A549 (cell line): ENCODE data around the gene TMEM238L. TPM values are rescaled to one million over a fixed set of nuclear protein-coding genes. Genes with fewer than 3 reads are reported as not detected.

Experiments used
- ATAC-seq, 2 experiments: fragments of 200-7000 bp in 1 of 2; fragments of >200 bp in 1 of 2; cut with Nextera tagmentation in 1 of 2; cut with Tn5 transposase in 1 of 2; 3 replicates each; pipeline versions ENCODE4 v1.8.0 to v1.9.1; 2018 to 2020; ENCODE audit warnings: mild to moderate bottlenecking in 1 of 2, moderate library complexity in 1 of 2
- CTCF ChIA-PET: fragments of 300-600 bp; sonication (Branson Sonifier 250); formaldehyde crosslinking; extraction: SDS; loops from one replicate; lab custom pipeline; 2021; ENCODE audit warnings: antibody characterized with exemption, inconsistent platforms; lab: Yijun Ruan, JAX
- POLR2A ChIA-PET: fragments of 350-600 bp; formaldehyde crosslinking; extraction: SDS; loops from one replicate; lab custom pipeline; 2021; ENCODE audit warnings: antibody characterized with exemption, inconsistent platforms; lab: Yijun Ruan, JAX
- DNase-seq, 2 experiments: peaks; one replicate each; pipeline versions ENCODE4 v3.0.0 to v3.0.0-alpha.2; 2011 to 2016; ENCODE audit warnings: low read depth in 1 of 2, low spot score in 1 of 2
- FAIRE-seq: peaks from 2 replicates; lab custom pipeline; 2011; peaks lifted over from hg19 to GRCh38; lab: Jason Lieb, UNC
- H3K27ac ChIP-seq, 2 experiments: fragments of >200 bp; sonication (Bioruptor Twin); formaldehyde crosslinking; 3 replicates each; pipeline ENCODE4 v1.5.1; 2016 to 2017
- H3K4me1 ChIP-seq: fragments of >200 bp; sonication (Bioruptor Twin); formaldehyde crosslinking; 3 replicates; pipeline ENCODE4 v1.6.1; 2016
- H3K4me2 ChIP-seq: fragments of >200 bp; sonication (Bioruptor Twin); formaldehyde crosslinking; 3 replicates; pipeline ENCODE4 v1.6.1; 2016
- H3K4me3 ChIP-seq: fragments of >200 bp; sonication (Bioruptor Twin); formaldehyde crosslinking; 3 replicates; pipeline ENCODE4 v1.5.1; 2016
- H3K9me3 ChIP-seq: fragments of >200 bp; sonication (Bioruptor Twin); formaldehyde crosslinking; 3 replicates; pipeline ENCODE4 v1.6.1; 2016
- BHLHE40 ChIP-seq: IDR thresholded peaks from 2 replicates; pipeline ENCODE4 v1.6.1; 2012; ENCODE audit warnings: low read depth, low read length, inconsistent platforms
- CEBPB ChIP-seq, 2 experiments: fragments of >200 bp in 1 of 2; sonication (Bioruptor Twin) in 1 of 2; formaldehyde crosslinking in 1 of 2; IDR thresholded peaks; 2 replicates each; pipeline ENCODE4 v1.6.1; 2012 to 2016
- EP300 ChIP-seq, 2 experiments: fragments of >200 bp; sonication (Bioruptor Twin); formaldehyde crosslinking; IDR thresholded peaks; 2 replicates in 1 of 2; 3 replicates in 1 of 2; pipeline ENCODE4 v1.6.1; 2016 to 2017
- FOSL2 ChIP-seq, 2 experiments: fragments of 450-650 bp in 1 of 2; fragments of >200 bp in 1 of 2; sonication (Bioruptor Twin) in 1 of 2; formaldehyde crosslinking; IDR thresholded peaks; 2 replicates each; pipeline versions ENCODE4 v1.5.0 to v1.6.1; 2016 to 2020; ENCODE audit warnings: mild to moderate bottlenecking in 1 of 2, moderate library complexity in 1 of 2
- FOXS1 ChIP-seq: fragments of 250-450 bp; sonication (Bioruptor Pico); IDR thresholded peaks from 2 replicates; pipeline ENCODE4 v1.5.0; 2020; ENCODE audit warnings: mild to moderate bottlenecking, moderate library complexity
- HEYL ChIP-seq: fragments of 250-450 bp; sonication (Bioruptor Pico); IDR thresholded peaks from 2 replicates; pipeline ENCODE4 v1.8.0; 2021; ENCODE audit warnings: mild to moderate bottlenecking, moderate library complexity
- HOXA7 ChIP-seq: fragments of 250-450 bp; sonication (Bioruptor Pico); IDR thresholded peaks from 2 replicates; pipeline ENCODE4 v1.5.0; 2020; ENCODE audit warnings: mild to moderate bottlenecking, moderate library complexity
- JUNB ChIP-seq: fragments of >200 bp; sonication (Bioruptor Twin); formaldehyde crosslinking; IDR thresholded peaks from 2 replicates; pipeline ENCODE4 v1.6.1; 2016
- KDM5A ChIP-seq: fragments of 200-600 bp; sonication (generic); IDR thresholded peaks from 2 replicates; pipeline ENCODE4 v1.6.1; 2016; ENCODE audit warnings: antibody characterized with exemption, mild to moderate bottlenecking
- MAFK ChIP-seq: fragments of 450-650 bp; IDR thresholded peaks from 2 replicates; pipeline ENCODE4 v1.6.1; 2014; ENCODE audit not compliant: partially characterized antibody
- NPAS2 ChIP-seq: fragments of 250-450 bp; sonication (Bioruptor Pico); IDR thresholded peaks from 2 replicates; pipeline ENCODE4 v1.8.0; 2022; ENCODE audit warnings: mild to moderate bottlenecking, moderate library complexity, borderline replicate concordance
- POLR2A ChIP-seq: IDR thresholded peaks from 2 replicates; pipeline ENCODE4 v1.6.1; 2012; ENCODE audit warnings: mild to moderate bottlenecking, low read length
- RAD21 ChIP-seq, 2 experiments: fragments of >200 bp in 1 of 2; sonication (Bioruptor Twin) in 1 of 2; formaldehyde crosslinking in 1 of 2; IDR thresholded peaks in 1 of 2; conservative IDR thresholded peaks in 1 of 2; 2 replicates in 1 of 2; 3 replicates in 1 of 2; pipeline ENCODE4 v1.6.1; 2012 to 2018; ENCODE audit warnings: inconsistent platforms in 1 of 2
- RARB ChIP-seq: fragments of 250-450 bp; sonication (Bioruptor Pico); IDR thresholded peaks from 2 replicates; pipeline ENCODE4 v1.8.0; 2021; ENCODE audit warnings: mild to moderate bottlenecking, moderate library complexity
- RCOR1 ChIP-seq: fragments of 150-350 bp; IDR thresholded peaks from 2 replicates; pipeline ENCODE4 v1.6.1; 2014; ENCODE audit warnings: antibody characterized with exemption, low read length, low read depth
- SMC3 ChIP-seq: fragments of >200 bp; sonication (Bioruptor Twin); formaldehyde crosslinking; IDR thresholded peaks from 3 replicates; pipeline ENCODE4 v1.6.1; 2018; ENCODE audit warnings: inconsistent platforms
- whole genome bisulfite sequencing: methylation state at CpG from one replicate; pipeline ENCODE4 v1.1.6; 2017; ENCODE audit errors: missing lambda C conversion rate; 5-methylcytosine and 5-hydroxymethylcytosine counted together
- polyA plus RNA-seq, 4 experiments: library from polyadenylated mRNA; depleted of rRNA in 3 of 4; stranded (reverse); fragments of >200 nt; fragmentation: RNase III in 1 of 4; extraction: RNeasy Plus Mini Kit Qiagen cat#74134 plus additional on column Dnase treatment in 1 of 4; gene quantifications; 2 replicates in 3 of 4; 3 replicates in 1 of 4; pipeline ENCODE4 v1.2.3, GENCODE V29; 2011 to 2017
- TF ChIP-seq, protein P1 (sequence below): IDR thresholded peaks from 2 replicates; pipeline ENCODE4 v1.6.1; 2012
- TF ChIP-seq, protein P2 (sequence below): fragments of 250-450 bp; sonication (Bioruptor Pico); IDR thresholded peaks from 2 replicates; pipeline ENCODE4 v1.5.0; 2021; ENCODE audit warnings: mild to moderate bottlenecking, moderate library complexity, borderline replicate concordance
- TF ChIP-seq, protein P3 (sequence below): fragments of >200 bp; sonication (Bioruptor Twin); formaldehyde crosslinking; IDR thresholded peaks from 3 replicates; pipeline ENCODE4 v1.5.1; 2016
- TF ChIP-seq, protein P4 (sequence below): fragments of >200 bp; sonication (Bioruptor Twin); formaldehyde crosslinking; IDR thresholded peaks from 3 replicates; pipeline ENCODE4 v1.6.1; 2016

The TMEM238L gene
- polyA plus RNA-seq, 2 of the 4 experiments (the other 2 are of a cell fraction): not detected

DNA sequence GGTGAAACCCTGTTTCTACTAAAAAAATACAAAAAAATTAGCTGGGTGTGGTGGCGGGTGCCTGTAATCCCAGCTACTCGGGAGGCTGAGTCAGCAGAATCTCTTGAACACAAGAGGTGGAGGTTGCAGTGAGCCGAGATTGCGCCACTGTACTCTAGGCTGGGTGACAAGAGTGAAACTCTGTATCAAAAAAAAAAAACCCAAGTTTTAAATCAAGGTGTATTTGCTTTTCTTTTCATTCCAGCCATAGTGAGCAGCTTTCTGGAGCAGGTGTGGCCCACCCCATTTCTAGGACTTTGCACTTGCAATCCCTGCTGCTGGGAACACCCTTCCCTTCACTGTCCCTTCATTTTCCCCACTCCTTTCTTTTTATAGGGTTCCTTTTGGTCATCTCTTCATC lies 28.8 kb downstream of the TMEM238L start:
- POLR2A ChIA-PET: no interaction called here
- Histone ChIP-seq H3K4me1 (no peaks in the 10 kb centered on the region), H3K4me3 (no peak overlapping the region), H3K27ac (no peak overlapping the region), H3K9me3 (peaks cover 12% of the 10 kb centered on the region), H3K4me2 (no peak overlapping the region)
- CTCF ChIA-PET: interaction anchor here (0.6 kb wide), 3 partner anchors 17 to 1855 kb away, joined by 3 to 4 read pairs (median 3); no protein-coding TSS in a partner anchor
- TF ChIP-seq FOSL2 (IDR thresholded peaks at IDR 0.05) (no peak), FOSL2 (CRISPR knock-in tag; IDR thresholded peaks at IDR 0.05) (no peak), MAFK (peak; percentile 78), JUNB (no peak), SMC3 (no peak)
- WGBS: 52% methylated on average over 4 of the region's 4 CpGs
- ATAC-seq: no peak
- DNase-seq: no peak
- FAIRE-seq: no peak

DNA sequence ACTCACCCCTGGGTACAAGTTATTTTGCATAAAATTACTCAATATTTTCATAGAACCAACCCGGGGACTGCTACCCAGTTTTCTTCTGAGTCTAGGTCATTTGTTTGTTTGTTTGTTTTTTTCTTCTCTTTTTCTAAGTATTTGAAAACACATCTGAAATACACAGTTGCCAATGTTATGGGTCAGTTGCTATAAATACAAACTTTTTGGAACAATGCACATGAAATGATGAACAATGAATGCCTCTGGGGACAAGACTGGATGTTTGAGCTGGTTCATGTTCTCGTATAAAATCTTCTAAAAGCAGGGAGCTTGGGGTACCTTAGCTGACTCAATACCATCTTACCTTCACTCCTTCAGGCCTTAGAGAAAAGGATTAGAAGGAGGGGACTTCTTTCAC lies 30.5 kb downstream of the TMEM238L start:
- TF ChIP-seq POLR2A (no peak), BHLHE40 (no peak), RARB (no peak), RAD21 (conservative IDR thresholded peaks at IDR 0.05 in 1 of 2, IDR thresholded peaks at IDR 0.05 in 1 of 2) (no peak), HOXA7 (CRISPR knock-in tag) (no peak), KDM5A (no peak), EP300 (IDR thresholded peaks at IDR 0.05) (no peak), CEBPB (IDR thresholded peaks at IDR 0.05) (no peak), RCOR1 (no peak)
- TF ChIP-seq, protein P1, sequence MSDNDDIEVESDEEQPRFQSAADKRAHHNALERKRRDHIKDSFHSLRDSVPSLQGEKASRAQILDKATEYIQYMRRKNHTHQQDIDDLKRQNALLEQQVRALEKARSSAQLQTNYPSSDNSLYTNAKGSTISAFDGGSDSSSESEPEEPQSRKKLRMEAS: no peak
- no peaks in the 10 kb centered on the region for H3K4me1 ChIP-seq
- H3K4me2 ChIP-seq: no peak overlapping the region
- FAIRE-seq (no peak), DNase-seq (no peak), ATAC-seq (no peak)
- H3K9me3 ChIP-seq: peaks cover 12% of the 10 kb centered on the region
- H3K4me3 ChIP-seq: no peak overlapping the region
- H3K27ac ChIP-seq: no peak overlapping the region
- POLR2A ChIA-PET: interaction anchor here (0.6 kb wide), 1 partner anchor 77 kb away, joined by 4 read pairs; no protein-coding TSS in a partner anchor
- 40% methylated on average over 2 of the region's 2 CpGs for WGBS
- CTCF ChIA-PET: interaction anchor here (1.2 to 2.6 kb wide), 5 partner anchors 11 to 72 kb away, joined by 3 to 12 read pairs (median 7); no protein-coding TSS in a partner anchor

DNA sequence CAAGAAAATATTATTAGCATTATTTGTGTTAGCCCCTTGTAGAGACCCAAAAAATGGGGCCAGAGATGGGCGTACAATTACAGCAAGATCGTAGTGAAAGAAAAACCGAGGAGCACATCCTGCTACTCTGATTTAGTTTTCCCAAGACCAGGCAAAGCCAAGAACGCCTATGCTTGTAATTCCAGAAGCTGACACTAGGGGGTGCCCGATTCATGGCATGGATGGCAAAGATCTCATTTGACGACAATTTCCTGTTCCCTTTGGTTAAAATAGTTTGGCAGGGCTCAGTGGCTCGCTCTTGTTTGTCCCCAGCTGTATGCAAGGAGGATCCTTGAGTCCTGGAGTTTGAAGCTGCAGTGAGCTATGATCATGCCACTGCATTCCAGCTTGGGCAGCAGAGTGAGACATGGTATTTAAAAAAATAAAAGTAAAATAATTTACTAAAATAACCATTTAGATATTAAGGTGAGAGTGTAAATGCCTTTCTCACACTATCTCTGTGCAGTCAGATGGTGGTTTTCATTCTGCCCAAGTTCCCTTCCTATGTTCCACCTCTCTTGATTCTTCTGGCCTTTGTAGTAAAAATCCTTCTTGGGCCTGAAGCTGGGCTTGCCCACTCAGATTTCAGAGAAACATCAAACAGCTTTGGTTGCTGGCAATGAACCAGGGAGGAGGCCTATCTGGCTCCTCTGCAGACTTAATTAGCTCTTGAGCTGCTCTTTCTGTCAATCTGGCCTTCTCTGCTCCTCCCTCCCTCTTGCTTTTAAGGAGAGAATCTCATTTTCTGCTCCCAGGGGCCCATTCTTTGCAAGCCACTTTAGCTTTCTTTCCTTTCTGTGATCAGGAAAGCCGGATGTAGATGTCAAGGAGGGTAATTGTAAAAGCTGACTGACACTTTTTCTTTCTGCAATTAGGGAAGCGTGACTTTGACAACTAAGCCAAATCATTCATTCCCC lies 31.2 kb downstream of the TMEM238L start:
- H3K4me3 ChIP-seq: no peak overlapping the region
- H3K27ac ChIP-seq: no peak overlapping the region
- POLR2A ChIA-PET: no interaction called here
- no peak overlapping the region for H3K4me2 ChIP-seq
- H3K4me1 ChIP-seq: no peaks in the 10 kb centered on the region
- TF ChIP-seq RARB: no peak
- TF ChIP-seq SMC3: no peak
- TF ChIP-seq NPAS2: no peak
- TF ChIP-seq RCOR1: no peak
- TF ChIP-seq FOXS1: no peak
- TF ChIP-seq HEYL (CRISPR knock-in tag): no peak
- TF ChIP-seq, protein P2, sequence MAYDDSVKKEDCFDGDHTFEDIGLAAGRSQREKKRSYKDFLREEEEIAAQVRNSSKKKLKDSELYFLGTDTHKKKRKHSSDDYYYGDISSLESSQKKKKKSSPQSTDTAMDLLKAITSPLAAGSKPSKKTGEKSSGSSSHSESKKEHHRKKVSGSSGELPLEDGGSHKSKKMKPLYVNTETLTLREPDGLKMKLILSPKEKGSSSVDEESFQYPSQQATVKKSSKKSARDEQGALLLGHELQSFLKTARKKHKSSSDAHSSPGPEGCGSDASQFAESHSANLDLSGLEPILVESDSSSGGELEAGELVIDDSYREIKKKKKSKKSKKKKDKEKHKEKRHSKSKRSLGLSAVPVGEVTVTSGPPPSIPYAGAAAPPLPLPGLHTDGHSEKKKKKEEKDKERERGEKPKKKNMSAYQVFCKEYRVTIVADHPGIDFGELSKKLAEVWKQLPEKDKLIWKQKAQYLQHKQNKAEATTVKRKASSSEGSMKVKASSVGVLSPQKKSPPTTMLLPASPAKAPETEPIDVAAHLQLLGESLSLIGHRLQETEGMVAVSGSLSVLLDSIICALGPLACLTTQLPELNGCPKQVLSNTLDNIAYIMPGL (CRISPR knock-in tag): no peak
- TF ChIP-seq MAFK: no peak
- TF ChIP-seq RAD21 (conservative IDR thresholded peaks at IDR 0.05 in 1 of 2, IDR thresholded peaks at IDR 0.05 in 1 of 2): peak; percentile 26 to 45; a peak in 3 of 5 replicates
- no peak for TF ChIP-seq HOXA7 (CRISPR knock-in tag)
- TF ChIP-seq FOSL2 (IDR thresholded peaks at IDR 0.05): no peak
- TF ChIP-seq FOSL2 (CRISPR knock-in tag; IDR thresholded peaks at IDR 0.05): no peak
- TF ChIP-seq, protein P3, sequence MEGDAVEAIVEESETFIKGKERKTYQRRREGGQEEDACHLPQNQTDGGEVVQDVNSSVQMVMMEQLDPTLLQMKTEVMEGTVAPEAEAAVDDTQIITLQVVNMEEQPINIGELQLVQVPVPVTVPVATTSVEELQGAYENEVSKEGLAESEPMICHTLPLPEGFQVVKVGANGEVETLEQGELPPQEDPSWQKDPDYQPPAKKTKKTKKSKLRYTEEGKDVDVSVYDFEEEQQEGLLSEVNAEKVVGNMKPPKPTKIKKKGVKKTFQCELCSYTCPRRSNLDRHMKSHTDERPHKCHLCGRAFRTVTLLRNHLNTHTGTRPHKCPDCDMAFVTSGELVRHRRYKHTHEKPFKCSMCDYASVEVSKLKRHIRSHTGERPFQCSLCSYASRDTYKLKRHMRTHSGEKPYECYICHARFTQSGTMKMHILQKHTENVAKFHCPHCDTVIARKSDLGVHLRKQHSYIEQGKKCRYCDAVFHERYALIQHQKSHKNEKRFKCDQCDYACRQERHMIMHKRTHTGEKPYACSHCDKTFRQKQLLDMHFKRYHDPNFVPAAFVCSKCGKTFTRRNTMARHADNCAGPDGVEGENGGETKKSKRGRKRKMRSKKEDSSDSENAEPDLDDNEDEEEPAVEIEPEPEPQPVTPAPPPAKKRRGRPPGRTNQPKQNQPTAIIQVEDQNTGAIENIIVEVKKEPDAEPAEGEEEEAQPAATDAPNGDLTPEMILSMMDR: peak; percentile 50
- TF ChIP-seq CEBPB (IDR thresholded peaks at IDR 0.05): no peak
- TF ChIP-seq, protein P4, sequence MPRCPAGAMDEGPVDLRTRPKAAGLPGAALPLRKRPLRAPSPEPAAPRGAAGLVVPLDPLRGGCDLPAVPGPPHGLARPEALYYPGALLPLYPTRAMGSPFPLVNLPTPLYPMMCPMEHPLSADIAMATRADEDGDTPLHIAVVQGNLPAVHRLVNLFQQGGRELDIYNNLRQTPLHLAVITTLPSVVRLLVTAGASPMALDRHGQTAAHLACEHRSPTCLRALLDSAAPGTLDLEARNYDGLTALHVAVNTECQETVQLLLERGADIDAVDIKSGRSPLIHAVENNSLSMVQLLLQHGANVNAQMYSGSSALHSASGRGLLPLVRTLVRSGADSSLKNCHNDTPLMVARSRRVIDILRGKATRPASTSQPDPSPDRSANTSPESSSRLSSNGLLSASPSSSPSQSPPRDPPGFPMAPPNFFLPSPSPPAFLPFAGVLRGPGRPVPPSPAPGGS: no peak
- WGBS: 19% methylated on average over 9 of the region's 9 CpGs
- DNase-seq (peak in 1 of 2 experiments; percentile 64), FAIRE-seq (peak; percentile 36), ATAC-seq (peak in 1 of 2 experiments; percentile 58; a peak in 2 of 6 replicates)
- CTCF ChIA-PET: interaction anchor here (1.0 to 2.6 kb wide), 6 partner anchors 10 to 155 kb away, joined by 3 to 12 read pairs (median 6); no protein-coding TSS in a partner anchor
- peaks cover 12% of the 10 kb centered on the region for H3K9me3 ChIP-seq
